B cell (primary cell): Measurements from ENCODE around the gene PDK1. TPM values are rescaled to one million over a fixed set of nuclear protein-coding genes. Genes with fewer than 3 reads are reported as not detected.
"Not testable (repeated sequence)": the region's sequence is repeated elsewhere in the genome, so short reads cannot be mapped to it uniquely, and the experiment has no call there.

Experiments
- ATAC-seq: fragments of 200-7000 bp; cut with Tn5 transposase; one replicate; pipeline ENCODE4 v1.10.0; 2021; ENCODE audit warnings: low read depth, mild to moderate bottlenecking, moderate number of reproducible peaks, moderate library complexity
- CTCF ChIA-PET: fragments of 350-600 bp; sonication (Branson Sonifier 250); formaldehyde crosslinking; loops from one replicate; lab custom pipeline; 2021; ENCODE audit warnings: antibody characterized with exemption, inconsistent platforms; lab: Charles Lee
- POLR2A ChIA-PET: fragments of 350-600 bp; sonication (Branson Sonifier 250); formaldehyde crosslinking; loops from one replicate; lab custom pipeline; 2021; ENCODE audit warnings: antibody characterized with exemption; lab: Charles Lee
- DNase-seq: peaks from one replicate; pipeline ENCODE4 v3.0.0; 2013
- H2AFZ ChIP-seq: 2 replicates; pipeline ENCODE4 v1.6.1; 2012; ENCODE audit warnings: mild to moderate bottlenecking, low read depth, low read length; ENCODE audit not compliant: insufficient read depth, poor library complexity, severe bottlenecking
- H3K27ac ChIP-seq, 2 donors: 1 replicate in 1 of 2; 2 replicates in 1 of 2; pipeline ENCODE4 v1.5.1; 2012 to 2013; ENCODE audit warnings: low read length in 2 of 2, mild to moderate bottlenecking in 2 of 2, moderate library complexity in 1 of 2
- H3K27me3 ChIP-seq, 4 experiments: fragments of 200-600 bp in 1 of 4; sonication (generic) in 1 of 4; replicated peaks in 1 of 4; 1 replicate in 2 of 4; 2 replicates in 2 of 4; pipeline versions ENCODE4 v1.6.1 to v1.7.0; 2013 to 2016; ENCODE audit warnings: low read length in 3 of 4, mild to moderate bottlenecking in 2 of 4, mixed read lengths in 1 of 4, moderate library complexity in 1 of 4; ENCODE audit not compliant: insufficient read depth in 4 of 4, control insufficient read depth in 3 of 4; ENCODE audit errors: control extremely low read depth in 1 of 4
- H3K36me3 ChIP-seq, 2 experiments: replicated peaks in 1 of 2; 1 replicate in 1 of 2; 2 replicates in 1 of 2; pipeline versions ENCODE4 v1.6.1 to v1.7.1; 2013; ENCODE audit warnings: low read length in 1 of 2; ENCODE audit not compliant: insufficient read depth in 2 of 2, control insufficient read depth in 1 of 2; ENCODE audit errors: control extremely low read depth in 1 of 2, extremely low read depth in 1 of 2
- H3K4me1 ChIP-seq, 2 donors: fragments of 200-600 bp in 1 of 2; sonication (generic) in 1 of 2; 1 replicate in 1 of 2; 2 replicates in 1 of 2; pipeline versions ENCODE4 v1.5.1 to v1.6.1; 2013 to 2017; ENCODE audit warnings: low read length in 2 of 2; ENCODE audit not compliant: control insufficient read depth in 2 of 2, insufficient read depth in 2 of 2
- H3K4me2 ChIP-seq: replicated peaks from 2 replicates; pipeline ENCODE3; 2012; ENCODE audit warnings: mild to moderate bottlenecking, low read depth, low read length; ENCODE audit not compliant: poor library complexity, severe bottlenecking
- H3K4me3 ChIP-seq, 5 experiments: fragments of 200-600 bp in 1 of 5; sonication (generic) in 1 of 5; 1 replicate in 3 of 5; 2 replicates in 2 of 5; pipeline versions ENCODE4 v1.5.1 to v1.7.0; 2011 to 2016; ENCODE audit warnings: low read length in 4 of 5, mild to moderate bottlenecking in 4 of 5, low read depth in 2 of 5, control low read depth in 1 of 5, moderate library complexity in 1 of 5; ENCODE audit not compliant: insufficient read depth in 1 of 5; ENCODE audit errors: control extremely low read depth in 1 of 5, extremely low read depth in 1 of 5
- H3K79me2 ChIP-seq: fragments of 200-600 bp; sonication (generic); one replicate; pipeline ENCODE4 v1.6.0; 2016; ENCODE audit warnings: low read length; ENCODE audit not compliant: control insufficient read depth, insufficient read depth
- H3K9ac ChIP-seq: fragments of 200-600 bp; sonication (generic); 2 replicates; pipeline ENCODE4 v1.6.1; 2017; ENCODE audit warnings: mild to moderate bottlenecking, low read length, moderate library complexity
- H3K9me3 ChIP-seq, 3 donors: one replicate each; pipeline versions ENCODE4 v1.6.1 to v1.7.1; 2013; ENCODE audit warnings: low read length in 2 of 3; ENCODE audit not compliant: control insufficient read depth in 2 of 3, insufficient read depth in 1 of 3; ENCODE audit errors: control extremely low read depth in 1 of 3
- H4K20me1 ChIP-seq: 2 replicates; pipeline ENCODE4 v1.6.0; 2012; ENCODE audit warnings: mild to moderate bottlenecking, low read length; ENCODE audit not compliant: insufficient read depth, control insufficient read depth, poor library complexity, severe bottlenecking
- H3K27ac Mint-ChIP-seq: one replicate; pipeline ENCODE4 v1.8.0; 2021; ENCODE audit warnings: mixed read lengths
- H3K27me3 Mint-ChIP-seq: one replicate; pipeline ENCODE4 v1.8.0; 2021; ENCODE audit warnings: mixed read lengths
- H3K4me1 Mint-ChIP-seq: one replicate; pipeline ENCODE4 v1.8.0; 2021; ENCODE audit warnings: mixed read lengths
- H3K4me3 Mint-ChIP-seq: one replicate; pipeline ENCODE4 v1.8.0; 2021; ENCODE audit warnings: mixed read lengths
- H3K9me3 Mint-ChIP-seq: one replicate; pipeline ENCODE4 v1.8.0; 2022; ENCODE audit warnings: mixed read lengths; ENCODE audit not compliant: insufficient read depth
- CTCF ChIP-seq: fragments of 200-600 bp; IDR thresholded peaks from one replicate; pipeline ENCODE4 v1.8.0; 2022; ENCODE audit warnings: antibody characterized with exemption, mild to moderate bottlenecking
- EZH2 ChIP-seq: IDR thresholded peaks from 2 replicates; pipeline ENCODE4 v1.6.1; 2012; ENCODE audit warnings: borderline replicate concordance, low read depth, mild to moderate bottlenecking, moderate library complexity, low read length; ENCODE audit not compliant: insufficient read depth, poor library complexity, severe bottlenecking
- WGBS: methylation state at CpG from one replicate; pipeline ENCODE4 v1.1.5; 2013; ENCODE audit warnings: missing lambda C conversion rate; ENCODE audit not compliant: insufficient coverage; 5-methylcytosine and 5-hydroxymethylcytosine counted together
- intact Hi-C: fragments of 100-400 bp; cut with micrococcal nuclease; formaldehyde crosslinking; loops from one replicate; pipeline ENCODE4 v1.10.0; 2022
- polyA plus RNA-seq: library from polyadenylated mRNA; depleted of rRNA; stranded (reverse); fragments of >200 nt; gene quantifications from 2 replicates; pipeline ENCODE4 v1.2.3, GENCODE V29; 2012
- total RNA-seq, 2 donors: library from RNA; stranded (reverse); fragments of 120-200 nt in 1 of 2; gene quantifications; 1 replicate in 1 of 2; 2 replicates in 1 of 2; pipeline versions ENCODE4 v1.2.3 to v1.2.4, GENCODE V29; 2013 to 2022

The PDK1 gene
- total and polyA plus RNA-seq, 2 donors (not counting 1 experiment from before 2014, with no cell fraction given), result 12.5 to 25.5 TPM

GRCh38 chr2:172531309-172531708 is 24.6 kb upstream of the PDK1 start:
- no peak overlapping the region for H3K4me3 Mint-ChIP-seq
- Histone ChIP-seq H2AFZ (no peak overlapping the region), H3K9me3 (peaks cover 6 to 35% (median 34%) of the 10 kb centered on the region in 3 donors), H3K4me1 (no peaks in the 10 kb centered on the region), H3K27me3 (no peaks in the 10 kb centered on the region), H3K79me2 (peaks cover 11% of the 10 kb centered on the region), H3K9ac (no peak overlapping the region), H4K20me1 (no peaks in the 10 kb centered on the region), H3K4me2 (no peak overlapping the region), H3K4me3 (no peak overlapping the region), H3K27ac (no peak overlapping the region), H3K36me3 (peaks cover 6 to 7% of the 10 kb centered on the region in 2 experiments)
- WGBS, result no CpG with 5 or more reads among the region's 2 CpGs
- ChIA-PET CTCF (no interaction called here), POLR2A (no interaction called here)
- intact Hi-C loops, result no loop called here
- ATAC-seq (no peak), DNase-seq (no peak)
- no peaks in the 10 kb centered on the region for H3K27me3 Mint-ChIP-seq
- H3K9me3 Mint-ChIP-seq, result peaks cover 8% of the 10 kb centered on the region
- TF ChIP-seq EZH2, result no peak
- TF ChIP-seq CTCF, result no peak
- no peak overlapping the region for H3K27ac Mint-ChIP-seq
- no peaks in the 10 kb centered on the region for H3K4me1 Mint-ChIP-seq

- WGBS, result no CpG with 5 or more reads among the region's 2 CpGs
- H3K4me2 ChIP-seq, DNase-seq, H3K27me3 Mint-ChIP-seq, intact Hi-C loops, H3K4me3 ChIP-seq, H3K4me1 Mint-ChIP-seq, H3K9me3 Mint-ChIP-seq, H3K27ac Mint-ChIP-seq, H4K20me1 ChIP-seq, H3K27ac ChIP-seq, H3K4me1 ChIP-seq, H3K4me3 Mint-ChIP-seq, POLR2A ChIA-PET, H3K9ac ChIP-seq, ATAC-seq, CTCF ChIA-PET, H2AFZ ChIP-seq, H3K27me3 ChIP-seq, H3K36me3 ChIP-seq: not testable (repeated sequence)
- Histone ChIP-seq H3K79me2 (peaks cover 11% of the 10 kb centered on the region), H3K9me3 (peaks cover 6 to 38% (median 26%) of the 10 kb centered on the region in 3 donors)
Observed at GRCh38 chr2:172532461-172532860, 23.4 kb upstream of the PDK1 start.
